OCI-LY7 (cell line): Measurements from ENCODE around the gene GP1BA.

Experiments
- CTCF ChIP-seq: fragments of 200-600 bp; sonication (generic); conservative IDR thresholded peaks from 2 replicates; pipeline ENCODE4 v1.5.1; 2014; ENCODE audit warnings: mild to moderate bottlenecking, antibody characterized with exemption, low read length, moderate library complexity, mixed read lengths
- EZH2phosphoT487 ChIP-seq: fragments of 200-600 bp; sonication (generic); IDR thresholded peaks from 2 replicates; pipeline ENCODE4 v1.6.1; 2018; ENCODE audit warnings: low read depth, borderline replicate concordance, mild to moderate bottlenecking, mixed run types, antibody characterized with exemption, low read length, moderate library complexity, mixed read lengths

GRCh38 chr17:4938069-4938491 is 6.0 kb downstream of the GP1BA start:
- no peak for TF ChIP-seq CTCF
- TF ChIP-seq EZH2phosphoT487: no peak
